Left forelimb (tissue), 1 donor: ENCODE results near the gene LETM1.

Experiments
- DNase-seq: peaks from one replicate; pipeline ENCODE4 v3.0.0-alpha.2; 2018; ENCODE audit warnings: low spot score

The LETM1 gene

DNA sequence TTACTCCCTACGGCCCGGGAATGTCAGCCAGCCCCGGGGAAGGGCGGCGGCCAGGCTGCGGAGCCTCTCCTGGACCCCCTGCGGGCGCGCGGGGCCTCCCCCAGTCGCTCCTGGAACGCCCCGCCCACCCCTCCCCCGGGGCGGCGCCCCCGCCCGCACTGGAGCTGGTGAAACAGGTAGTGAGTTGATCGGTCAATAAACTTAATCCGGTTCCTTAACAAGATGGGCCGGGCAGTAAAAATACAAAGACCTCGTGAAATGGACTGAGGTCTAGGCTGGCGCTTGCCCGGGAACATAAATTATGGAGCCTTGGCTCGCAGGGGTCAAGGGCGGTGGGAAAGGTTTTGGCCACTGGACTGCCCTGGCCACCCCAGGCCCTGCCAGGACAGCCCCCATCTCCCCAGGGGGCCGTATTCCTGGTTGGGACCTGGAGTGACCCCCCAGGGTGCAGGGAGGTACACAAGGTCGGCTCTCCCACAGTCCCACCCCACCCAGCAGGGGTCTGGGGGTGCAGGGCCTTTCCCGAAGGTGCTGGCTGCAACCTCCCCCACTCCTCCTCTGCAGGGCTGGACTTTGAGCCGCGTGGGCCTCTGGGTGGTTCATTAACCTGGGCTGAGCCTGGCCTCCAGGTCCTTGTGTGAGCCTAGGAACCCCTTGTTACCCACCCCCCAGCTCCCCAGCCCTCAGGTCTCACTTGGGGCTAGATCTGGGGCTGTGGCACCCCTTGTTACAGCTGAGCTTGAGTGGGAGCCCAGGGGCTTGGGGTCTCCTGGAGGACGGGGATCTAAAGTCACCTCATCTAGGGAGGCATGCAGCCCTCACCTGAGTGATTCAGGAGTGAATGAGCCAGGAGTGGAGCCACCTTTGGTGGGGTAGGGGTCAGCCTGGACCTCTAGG lies 60.4 kb downstream of the LETM1 start:
- DNase-seq, result no peak

DNA sequence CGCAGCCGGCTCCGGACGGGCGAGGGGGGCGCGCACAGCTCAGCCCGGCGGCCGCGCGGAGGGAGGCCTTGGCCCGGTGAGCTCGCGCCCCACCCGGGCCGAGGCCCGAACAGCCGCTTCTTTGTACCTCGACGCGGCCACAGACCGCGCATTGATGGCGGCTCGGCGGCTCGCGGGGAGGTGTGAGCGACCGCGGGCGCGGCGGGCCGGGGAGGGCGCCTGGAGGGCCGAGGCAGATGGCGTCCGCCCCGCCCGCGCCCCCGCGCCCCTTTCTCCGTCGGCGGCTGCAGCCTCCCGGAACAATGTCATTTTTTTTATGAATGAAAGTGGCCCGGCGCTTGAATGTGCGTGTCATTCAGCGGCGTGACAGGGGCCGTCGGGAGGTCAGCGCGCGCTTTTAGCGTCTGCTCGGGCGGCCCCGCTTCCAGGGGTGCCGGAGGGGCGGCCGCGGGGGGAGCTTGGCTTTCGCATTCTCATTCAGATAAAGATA lies 61.1 kb downstream of the LETM1 start:
- DNase-seq, result no peak

DNA sequence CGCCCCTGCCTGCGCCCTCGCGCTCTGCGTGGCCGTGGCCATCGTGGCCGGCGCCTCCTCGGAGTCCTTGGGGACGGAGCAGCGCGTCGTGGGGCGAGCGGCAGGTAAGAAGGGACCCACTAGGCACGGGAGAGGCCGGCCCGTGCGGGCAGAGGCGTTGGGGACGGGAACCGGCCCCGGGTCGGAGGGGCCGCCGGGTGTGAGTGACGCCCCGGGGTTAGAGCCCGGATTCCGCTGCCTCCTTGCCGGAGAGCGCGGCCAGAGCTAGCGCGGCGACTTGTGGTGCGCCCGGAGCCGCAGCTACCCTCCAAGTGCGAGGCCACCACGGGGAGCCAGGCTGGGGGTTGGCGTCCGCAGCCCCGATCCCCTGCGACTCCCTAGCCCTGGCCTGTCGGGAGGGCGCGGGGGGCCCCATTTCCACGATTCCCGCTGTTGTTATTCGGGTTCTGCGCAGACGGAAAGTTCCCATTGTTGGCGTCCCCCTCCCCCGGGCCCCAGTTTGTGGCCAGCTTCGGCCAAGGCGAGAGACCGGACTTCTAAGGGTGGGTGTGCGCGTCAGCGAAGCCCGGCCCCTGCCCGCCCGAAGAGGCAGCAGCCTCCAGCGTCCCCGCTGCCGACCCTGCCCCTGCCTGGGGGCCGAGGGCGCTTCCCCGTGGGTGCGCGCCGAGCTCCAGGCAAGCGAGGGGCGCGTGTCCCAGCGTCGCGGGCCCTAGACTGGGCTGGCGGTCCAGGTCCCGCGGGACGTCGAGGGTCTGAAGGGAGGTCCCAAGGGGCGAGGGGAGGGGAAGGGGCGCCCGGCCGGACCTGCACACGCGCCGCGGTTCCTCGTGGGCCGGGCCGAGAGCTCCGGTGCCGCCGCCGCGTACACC lies 61.8 kb downstream of the LETM1 start:
- DNase-seq, result no peak

DNA sequence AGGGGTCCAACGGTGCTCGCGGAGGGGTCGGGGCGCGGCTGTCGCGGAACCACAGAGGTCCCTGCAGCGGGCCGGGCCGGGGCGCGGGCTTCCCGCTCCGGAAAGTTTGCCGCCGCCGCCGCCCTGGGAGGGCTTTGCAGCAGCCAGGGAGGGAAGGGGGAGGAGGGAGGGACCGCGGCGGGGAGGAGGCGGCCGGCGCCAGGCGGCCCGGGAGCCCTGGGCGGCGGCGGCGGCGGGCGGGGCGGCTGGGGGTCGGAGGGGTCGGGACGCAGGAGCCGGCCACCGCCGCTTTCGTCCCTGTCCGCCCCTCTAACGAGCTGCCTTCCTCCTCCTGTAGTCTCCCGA lies 62.5 kb downstream of the LETM1 start:
- no peak for DNase-seq

DNA sequence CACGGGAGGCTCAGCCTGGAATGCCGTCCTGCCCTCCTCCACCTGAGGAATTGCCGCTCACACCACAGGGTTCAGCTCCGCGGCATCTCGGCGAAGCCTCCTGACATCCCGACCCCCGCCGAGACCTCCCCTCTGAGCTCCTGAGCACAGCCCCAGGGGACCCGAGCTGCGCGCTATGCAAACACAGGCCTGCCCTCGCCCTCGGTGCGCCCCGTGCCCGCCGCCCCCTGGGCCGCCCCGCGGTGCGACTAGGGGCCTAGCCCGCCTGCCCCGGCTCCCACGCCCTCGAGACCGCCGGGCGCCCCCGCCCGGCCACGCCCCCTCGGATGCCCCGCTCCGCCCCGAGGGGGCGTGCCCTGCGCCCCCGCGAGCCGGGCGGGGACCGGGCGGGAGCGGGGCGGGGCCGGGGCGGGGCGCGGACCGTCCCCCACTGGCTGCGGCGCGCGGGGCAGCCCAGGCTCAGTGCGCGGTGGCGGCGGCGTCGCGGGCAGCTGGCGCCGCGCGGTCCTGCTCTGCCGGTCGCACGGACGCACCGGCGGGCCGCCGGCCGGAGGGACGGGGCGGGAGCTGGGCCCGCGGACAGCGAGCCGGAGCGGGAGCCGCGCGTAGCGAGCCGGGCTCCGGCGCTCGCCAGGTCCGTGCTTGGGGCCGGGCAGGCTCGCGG lies 63.0 kb downstream of the LETM1 start, which contains the start of gene FGFR3:
Gene FGFR3 (plus strand): TSS at position 462 of the 664 bp plus-strand sequence. CDS start 642 bp downstream, outside the sequence.
- no peak for DNase-seq

DNA sequence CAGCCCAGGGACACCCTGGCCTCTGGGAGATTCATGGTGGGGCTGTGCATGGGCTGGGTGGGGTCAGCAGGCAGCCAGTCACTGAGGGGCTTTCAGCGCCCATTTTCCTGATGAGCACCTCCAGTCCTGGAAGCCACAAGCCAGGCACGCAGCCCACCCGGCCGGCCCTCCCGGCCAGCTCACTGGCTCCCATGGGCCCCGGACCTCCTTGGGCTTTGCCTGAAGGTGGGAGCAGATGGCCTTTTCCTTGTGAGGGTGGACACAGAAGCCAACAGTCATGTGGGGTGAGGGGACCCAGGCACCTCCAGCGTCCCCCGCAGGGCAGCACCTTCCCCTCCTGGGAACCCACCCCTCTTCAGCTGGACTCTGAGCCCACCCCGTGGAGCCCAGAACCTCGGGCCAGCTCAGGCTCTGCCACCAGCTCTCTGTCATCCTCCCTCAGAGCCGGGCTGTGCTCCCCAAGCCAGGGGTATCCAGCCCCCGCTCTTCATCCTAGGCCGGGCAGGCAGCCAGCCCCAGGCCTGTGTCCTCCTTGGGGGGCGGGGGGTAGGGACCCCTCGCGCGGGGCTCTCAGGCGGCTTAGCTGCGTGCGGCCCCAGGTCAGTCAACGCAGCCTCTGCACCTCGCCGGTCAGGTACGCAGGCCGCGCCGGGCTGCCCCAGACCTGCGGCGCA lies 63.7 kb downstream of the LETM1 start:
- DNase-seq, result no peak

DNA sequence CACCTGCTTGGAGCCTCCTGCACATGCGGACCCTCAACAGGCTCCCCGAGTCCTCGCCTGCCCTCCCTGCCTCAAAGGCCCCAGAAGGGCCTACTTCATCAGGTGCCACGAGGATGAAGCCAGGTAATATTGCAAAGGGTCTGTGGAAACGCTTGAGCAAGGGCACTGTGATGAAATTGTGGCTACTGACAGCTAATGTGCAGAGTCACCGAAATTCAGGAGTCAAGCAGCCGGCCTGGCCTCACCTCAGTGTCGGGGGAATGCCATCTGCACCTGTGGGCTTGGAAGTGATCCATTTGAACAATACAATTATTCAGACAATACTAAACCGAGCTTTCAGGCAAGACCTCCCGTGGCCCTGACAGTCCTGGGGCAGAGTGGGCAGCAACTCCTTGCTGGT lies 66.0 kb downstream of the LETM1 start:
- DNase-seq, result no peak

DNA sequence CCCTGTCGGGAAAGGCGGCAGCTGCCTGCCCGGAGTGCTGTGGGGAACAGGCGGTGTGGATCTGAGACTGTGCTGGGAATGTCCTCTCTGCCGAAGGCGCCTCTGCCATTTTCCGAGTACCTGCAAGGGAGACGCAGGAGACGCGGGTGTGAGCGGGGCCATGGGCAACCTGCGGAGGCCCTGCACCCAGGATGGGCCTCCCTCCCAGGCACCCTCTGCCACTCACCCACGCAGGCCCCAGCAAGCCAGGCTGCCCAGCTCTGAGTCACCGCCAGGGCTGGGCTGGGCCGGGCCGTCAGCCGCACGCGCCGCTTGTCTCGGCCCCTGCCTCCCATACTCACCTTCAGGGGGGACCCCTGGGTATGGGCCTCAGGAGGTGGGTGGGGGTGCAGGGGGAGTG lies 66.4 kb downstream of the LETM1 start:
- no peak for DNase-seq

DNA sequence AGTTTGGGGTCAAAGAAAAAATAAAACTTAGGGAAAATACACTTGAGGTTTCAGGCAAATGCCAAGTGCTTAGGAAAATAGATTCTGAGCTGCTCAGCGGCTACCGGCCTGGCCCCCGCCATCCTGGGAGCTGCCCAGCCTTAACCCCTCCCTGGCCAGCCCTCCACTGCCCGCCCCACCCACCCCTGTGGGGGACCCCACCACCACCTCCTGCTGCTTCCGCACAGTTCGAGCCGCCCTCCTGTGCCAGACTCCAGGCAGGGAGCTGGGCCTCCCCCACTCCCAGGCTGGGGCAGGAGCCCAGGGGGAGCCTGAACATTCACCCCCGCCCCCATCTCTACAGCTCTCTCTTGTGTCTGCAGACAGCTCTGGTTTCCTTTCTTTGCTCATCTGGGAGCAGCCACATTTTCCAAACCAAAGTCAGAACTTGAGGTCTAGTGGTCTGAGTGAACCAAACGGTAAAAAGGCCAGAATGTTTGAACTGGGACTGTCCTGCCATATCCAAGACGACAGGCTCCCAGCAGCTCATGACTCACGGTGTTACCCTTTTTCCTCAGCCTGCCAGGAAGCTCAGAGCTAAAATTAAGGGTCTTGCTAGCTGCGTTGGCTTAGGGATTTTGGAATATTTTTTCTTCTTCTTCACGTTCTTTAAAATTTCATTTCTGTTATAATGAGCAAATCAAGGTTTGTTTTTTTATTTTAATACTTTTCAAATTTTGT lies 67.5 kb downstream of the LETM1 start:
- no peak for DNase-seq

DNA sequence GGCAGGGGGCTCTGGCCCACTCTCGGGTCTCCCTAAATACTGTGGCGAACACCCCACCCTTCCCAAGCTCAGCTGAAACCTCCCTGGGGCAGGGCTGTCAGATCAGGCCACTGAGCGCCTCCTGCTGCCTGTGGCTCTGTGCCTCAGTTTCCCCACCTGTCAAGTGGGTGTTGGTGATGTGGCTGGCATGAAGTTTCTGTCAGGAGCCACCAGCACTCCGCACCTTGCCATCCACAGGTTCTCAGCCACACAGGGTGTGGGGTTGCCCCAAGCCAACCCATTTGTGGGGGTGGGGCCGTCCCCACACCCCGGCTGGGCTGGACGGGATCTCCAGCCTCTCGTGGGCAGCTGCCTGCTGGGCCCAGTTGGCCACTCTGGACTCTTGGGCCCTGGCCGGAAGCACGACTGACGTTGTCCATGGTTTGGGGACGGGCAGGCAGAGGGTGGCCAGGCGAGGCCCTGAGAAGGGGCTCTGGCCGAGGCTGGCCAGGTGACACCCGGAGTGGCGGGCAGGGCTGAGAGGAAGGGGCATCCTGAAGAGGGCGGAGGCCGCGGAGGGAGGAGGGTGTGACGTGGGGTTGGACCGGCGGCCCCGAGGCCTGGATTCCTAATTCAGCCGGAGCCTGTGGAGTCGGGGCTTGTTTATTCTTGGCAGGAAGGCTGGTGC lies 68.4 kb downstream of the LETM1 start:
- no peak for DNase-seq

DNA sequence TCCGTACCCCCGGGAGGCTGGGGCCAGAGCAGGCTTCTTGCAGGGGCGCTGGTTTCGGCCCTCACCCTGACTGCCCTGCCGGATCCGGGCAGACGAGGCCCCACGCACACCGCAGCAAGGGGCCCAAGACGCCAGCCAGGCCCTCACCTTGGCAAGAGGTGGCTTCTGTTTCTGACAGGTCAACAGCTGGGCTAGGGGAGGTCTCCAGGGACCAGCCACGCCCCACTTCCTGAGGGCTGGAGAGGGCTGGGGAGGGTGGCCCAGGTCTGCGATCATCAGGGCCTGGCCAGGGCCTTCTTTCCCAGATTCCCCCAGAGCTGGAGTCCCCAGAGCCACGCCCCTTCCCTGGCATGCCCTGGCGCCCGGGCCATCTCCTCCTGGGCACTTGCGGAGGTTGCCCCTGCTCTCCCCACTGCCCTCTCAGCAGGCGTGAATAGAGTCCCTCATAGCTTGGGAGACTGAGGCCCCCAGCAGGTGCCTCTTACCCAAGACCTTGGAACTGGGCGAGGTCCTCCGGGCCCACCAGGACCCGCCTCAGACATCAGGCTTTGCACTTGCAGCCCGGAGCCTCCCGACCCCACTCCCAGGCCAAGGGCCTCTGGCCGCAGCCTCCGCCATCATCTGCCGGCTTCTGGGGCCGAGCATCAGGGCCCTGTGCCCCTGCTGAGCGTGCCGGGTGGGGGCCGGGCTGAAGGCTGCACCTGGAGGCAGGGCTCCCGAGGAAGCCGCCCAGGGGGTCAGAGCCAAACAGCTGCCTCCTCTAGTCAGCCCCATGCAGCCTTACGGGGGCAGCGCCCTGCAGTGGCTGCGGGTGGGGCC lies 69.2 kb downstream of the LETM1 start:
- DNase-seq, result no peak

DNA sequence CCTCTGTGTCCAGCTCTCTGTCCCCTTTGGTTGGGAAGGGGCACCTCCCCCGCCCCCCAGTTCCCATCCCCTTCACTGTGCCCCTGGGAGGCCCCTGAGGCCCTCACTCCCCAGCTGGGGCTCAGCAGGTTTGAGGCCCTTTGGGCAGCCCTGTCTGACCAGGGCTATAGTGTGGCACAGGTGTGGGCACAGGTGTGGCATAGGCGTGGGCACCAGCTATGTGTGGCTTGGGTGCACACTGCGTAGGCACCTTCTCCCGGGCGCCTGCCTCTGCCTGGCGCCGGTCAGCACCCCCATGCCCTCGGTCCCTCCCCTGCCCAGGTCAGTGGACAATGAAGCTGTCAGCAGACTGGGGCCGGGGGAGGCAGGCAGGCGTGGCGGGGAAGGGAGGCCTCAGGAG lies 70.4 kb downstream of the LETM1 start:
- no peak for DNase-seq

DNA sequence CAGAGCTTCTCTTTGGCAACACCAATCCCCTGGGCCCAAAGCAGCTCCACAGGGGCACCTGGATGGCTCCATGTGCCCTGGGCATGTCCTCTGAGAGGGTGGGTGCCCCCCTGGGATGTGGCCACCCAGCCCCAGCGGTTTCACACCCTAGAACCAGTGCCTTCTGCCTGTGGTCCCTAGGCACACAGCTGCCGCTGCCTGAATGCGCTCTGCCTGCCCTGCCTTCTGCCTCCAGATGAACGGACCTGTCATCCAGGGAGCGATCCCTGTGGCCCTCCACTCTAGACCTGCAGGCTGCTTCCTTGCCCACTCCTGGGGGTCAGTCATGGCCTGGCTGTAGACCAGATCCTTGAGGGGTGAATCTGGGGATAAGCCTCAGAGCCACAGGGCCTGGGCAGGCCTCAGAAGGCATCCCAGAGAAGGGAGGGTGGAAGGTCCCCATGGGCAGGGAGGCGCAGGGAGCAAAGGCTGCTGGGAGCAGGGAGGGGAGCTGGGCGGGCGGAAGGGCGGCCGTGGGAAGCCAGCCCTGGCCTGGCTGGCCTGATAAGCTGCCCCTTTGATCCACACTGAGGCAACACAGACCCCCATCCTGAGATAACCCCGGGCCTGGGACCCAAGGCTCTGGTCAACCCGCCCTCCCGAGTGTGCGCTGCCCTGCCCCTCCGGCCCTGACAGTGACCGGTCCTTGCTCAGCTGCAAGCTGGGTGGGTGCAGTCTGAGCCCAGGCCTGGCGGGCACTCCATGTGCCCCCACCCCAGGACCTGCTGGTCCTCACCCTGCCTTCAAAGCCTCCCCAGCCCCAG lies 71.0 kb downstream of the LETM1 start:
- DNase-seq, result no peak

DNA sequence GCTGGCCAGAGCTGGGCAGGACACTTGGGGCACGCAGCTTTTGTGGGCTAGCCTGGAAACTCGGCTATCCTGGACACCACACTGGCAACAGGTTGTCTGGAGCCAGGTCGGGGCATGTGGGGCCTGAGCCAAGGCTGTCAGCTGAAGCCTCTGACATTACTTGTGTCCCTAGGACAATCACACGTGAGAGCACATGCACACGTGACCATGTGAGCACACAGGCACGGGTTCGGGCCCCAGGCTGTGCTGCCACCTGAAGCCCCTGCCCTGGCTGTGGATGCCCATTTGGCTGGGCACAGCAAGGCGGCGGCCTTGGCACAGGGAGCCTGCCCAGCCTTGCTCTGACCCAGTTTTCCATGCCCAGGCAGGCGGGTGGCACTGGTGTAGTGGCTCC lies 71.6 kb downstream of the LETM1 start:
- DNase-seq, result no peak

DNA sequence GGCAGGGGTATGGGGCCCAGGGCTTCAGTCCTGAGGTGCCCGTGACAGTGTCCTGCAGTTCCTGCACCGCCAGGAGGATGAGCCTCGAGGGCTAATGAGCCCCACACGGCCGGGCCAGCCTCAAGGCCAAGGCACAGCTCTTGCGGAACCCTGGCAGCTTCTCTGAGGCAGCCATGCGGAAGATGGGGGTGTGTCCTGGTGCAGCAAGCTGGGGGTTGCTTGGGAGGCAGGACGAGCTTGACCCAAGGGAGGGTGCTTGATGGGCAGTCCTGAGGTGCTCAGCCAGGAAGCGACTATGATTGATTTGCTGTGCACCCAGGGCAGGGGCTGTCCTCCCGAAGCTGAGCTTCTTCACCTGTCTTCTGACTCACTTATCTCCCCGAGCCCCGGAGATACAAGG lies 72.0 kb downstream of the LETM1 start:
- no peak for DNase-seq

DNA sequence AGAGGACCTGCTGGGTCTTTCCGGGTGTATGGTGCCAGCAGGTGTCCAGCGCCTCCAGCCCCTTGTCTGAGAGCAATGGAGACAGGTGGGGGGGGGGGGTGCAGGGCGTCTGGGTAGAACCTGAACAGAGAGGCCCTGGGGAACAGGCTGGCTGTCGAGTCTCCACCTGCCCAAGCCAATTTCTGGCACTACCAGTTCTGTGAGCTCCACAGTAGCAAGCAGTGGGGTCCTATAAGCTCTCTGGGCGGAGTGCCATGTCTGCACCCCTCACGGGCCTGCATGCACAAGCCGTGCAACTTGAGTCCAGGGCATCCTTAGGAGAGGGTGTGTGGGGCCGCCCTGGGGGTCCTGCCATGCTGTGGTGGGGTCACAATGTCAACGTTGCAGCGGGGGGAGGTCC lies 72.9 kb downstream of the LETM1 start:
- DNase-seq, result no peak

DNA sequence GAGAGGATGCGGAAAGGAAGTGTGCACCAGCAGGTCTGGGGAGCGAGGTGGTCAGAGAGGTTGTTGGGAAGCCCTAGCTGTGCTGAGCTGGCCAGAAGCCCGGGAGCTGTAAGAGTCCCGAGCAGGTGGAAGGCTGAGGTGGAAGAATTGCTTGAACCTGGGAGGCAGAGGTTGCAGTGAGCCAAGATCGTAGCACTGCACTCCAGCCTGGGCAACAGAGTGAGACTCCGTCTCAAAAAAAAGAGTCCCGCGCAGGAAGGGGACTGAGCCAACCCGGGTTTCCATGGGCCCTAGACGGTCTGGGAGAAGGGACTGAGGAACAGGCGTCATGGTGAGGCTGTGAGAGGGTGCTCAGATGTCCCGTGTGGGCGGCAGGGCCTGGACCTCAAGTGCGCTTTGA lies 75.5 kb downstream of the LETM1 start:
- DNase-seq, result no peak

DNA sequence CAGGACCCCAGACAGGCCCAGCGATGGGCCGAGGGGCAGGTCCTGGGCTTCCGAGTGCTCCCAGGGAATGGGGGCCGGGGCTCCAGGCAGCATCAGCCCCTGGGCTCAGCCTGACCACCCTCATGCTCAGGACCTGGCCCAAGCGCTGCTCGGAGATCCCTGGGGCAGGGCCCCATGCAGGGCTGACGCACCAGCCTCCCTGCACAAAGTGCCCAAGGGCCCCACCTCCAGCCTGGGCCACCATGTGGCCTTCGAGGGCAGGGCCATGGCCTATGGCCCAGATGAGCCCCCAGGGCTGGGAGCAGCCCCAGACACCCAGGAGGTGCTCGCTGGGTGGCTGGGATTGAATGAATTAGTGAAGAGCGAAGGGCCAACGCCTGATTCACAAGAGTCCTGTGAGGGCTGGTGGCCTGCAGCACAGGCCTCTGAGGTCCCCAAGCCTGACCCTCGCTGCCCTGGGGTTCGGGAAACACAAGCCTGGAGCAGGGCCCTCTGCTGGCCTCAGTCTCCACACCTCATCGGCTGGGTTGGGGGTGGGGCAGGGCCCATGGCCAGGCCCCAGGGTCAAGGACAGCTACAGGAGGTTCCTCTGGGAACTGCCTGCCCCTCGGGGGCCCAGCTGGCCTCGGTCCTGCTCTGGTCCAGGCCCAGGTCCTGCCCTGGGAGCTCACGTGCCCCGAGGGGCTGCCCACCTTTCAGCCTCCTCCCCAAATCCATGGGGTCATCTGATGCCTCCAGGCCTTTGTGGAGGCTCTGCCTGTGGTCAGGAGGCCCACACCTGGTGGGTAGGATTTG lies 76.2 kb downstream of the LETM1 start:
- no peak for DNase-seq
